GM21360 (cell line): ENCODE results near the gene OCSTAMP.

ENCODE experiments used
- ATAC-seq: cut with Tn5 transposase; IDR thresholded peaks from one replicate; pipeline ENCODE4 v1.9.1; 2021; ENCODE audit warnings: mild to moderate bottlenecking, moderate library complexity; ENCODE audit not compliant: unreplicated experiment

The OCSTAMP gene

DNA sequence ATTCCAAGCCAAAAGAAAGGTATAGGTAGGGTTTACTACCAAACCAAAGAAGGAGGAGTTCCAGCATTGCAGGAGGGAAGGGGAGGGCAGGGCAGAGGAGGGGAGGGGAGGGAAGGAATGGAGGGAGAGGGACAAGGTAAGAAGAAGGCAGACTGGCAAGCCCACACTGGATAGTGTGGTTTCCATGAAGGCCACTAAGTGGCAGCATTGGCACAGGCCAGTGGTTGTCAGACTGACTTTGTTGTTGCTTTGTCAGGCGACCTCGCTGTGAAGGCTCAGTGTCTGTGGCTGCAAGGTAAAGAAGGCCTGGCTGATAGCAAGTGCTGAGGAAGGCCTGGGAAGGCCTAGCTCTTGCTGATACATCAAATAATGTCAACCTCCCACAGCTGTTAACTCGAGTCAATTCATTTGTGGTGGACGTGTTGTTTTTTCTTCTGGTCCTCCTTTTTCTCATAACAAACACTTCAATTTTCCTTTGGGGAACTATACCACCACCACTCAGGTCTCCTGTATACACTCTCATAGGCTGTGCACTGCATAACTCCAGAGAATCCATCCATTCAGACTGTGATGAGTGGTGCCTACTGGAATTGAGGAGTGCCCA, 29.4 kb downstream of the OCSTAMP start:
- peak; percentile 48 for ATAC-seq

DNA sequence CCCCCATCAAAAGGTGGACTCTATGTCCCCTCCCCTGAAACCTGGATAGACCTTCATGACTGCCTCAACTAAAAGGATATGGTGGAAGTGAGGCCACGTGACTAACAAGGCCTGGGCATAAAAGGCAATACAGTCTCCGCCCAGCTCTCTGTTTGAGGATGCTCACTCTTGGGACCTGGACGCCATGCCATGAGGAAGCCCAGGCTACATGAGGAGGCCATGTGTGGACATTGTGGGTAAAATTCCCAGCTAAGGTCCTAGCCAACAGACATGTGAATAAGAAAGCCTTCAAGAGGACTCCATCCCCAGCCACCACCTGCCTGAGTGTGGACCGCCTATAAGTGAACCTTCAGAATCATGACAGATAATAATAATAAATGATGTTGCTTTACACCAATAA, 29.9 kb downstream of the OCSTAMP start:
- no peak for ATAC-seq

DNA sequence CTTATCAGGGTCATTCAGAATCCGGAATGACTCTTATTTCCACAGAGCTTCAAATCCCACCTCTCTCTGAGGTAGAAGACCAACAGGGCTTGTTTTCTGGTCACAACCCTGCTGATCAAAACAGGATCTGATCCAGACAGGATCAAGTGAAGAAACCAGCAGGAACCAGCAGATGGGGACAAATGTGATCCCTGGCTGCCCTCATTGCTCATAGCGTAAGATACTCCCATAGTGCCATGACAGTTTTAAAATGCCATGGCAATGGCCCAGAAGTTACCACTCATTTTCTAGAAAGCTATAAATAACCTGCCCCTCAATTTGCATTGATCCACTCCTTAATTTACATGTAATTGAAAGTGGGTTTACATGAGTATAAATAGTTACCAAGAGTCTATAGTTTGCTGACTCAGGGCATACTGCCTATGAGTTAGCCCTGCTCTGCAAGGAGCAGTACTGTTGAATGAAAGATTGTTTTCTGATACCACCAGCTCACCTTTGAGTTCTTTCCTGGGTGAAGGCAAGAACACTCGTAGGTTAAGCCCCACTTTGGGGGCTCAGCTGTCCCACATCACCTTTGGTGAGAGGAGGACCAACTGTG, 30.9 kb downstream of the OCSTAMP start:
- ATAC-seq, result no peak

DNA sequence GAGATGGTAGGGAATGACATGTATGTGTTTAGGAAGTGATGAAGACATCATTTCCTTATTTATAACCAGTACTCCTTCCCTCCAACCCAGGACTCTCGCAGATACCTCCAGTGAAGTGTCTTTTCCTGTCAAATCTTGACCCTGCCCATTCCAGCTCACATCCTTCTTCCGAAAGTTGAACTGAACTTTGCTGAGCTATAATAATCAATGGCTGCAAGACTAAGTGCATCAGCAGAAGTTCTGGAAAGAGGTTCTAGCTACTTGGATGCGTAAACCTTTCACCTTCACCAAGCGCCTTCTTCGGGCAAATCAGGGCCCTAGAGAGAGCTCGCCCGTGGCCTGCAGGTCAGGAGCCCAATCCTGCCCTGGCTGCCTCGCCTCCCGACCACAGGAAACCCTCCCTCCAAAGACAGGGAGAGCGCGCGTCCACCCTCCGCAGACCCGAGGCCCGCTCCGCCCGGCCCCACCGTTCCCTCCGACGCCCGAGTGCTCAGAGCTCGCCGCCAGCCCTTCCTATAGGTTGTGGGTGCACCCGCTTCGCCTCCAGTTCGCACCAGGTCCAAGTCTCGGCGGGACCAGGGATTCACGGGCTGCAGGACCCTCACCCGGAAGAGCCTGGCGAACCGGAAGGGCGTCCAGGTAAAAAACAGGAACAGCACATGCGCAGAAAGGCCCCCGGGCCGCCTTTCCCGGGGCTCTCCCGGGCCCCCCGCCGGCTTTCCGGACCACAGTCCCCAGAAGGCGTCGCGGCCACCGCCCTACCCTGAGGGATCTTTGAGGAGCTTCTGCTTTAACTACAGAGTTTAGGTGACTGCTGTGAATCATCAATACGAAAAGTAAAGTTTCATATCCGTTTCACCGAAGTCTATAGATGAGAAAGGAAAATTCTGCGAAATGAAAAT, 37.3 kb downstream of the OCSTAMP start, which contains the start of gene ZNF334:
Gene ZNF334 (minus strand): TSS at position 617 of the 902 bp plus-strand sequence. CDS start 1,457 bp downstream, outside the sequence.
- no peak for ATAC-seq

DNA sequence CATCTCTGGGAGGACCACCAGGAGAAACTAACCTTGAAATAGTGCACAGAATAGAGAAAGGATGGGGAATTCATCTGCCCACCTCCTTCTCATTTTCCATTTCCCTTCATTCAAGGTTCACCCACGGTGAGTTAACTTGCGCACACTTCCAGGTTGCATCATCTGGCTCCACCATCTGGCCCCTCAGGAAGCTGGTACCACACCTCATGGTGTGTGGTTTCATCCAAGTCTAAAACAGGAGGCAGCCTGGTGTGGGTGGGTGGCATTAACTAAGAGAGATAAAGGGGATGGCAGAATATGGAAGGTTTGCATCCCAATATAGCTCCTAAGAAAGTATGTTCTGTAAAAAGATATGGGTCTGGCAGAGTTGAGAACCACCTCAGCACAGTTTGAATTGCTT, 40.9 kb downstream of the OCSTAMP start:
- ATAC-seq, result no peak

DNA sequence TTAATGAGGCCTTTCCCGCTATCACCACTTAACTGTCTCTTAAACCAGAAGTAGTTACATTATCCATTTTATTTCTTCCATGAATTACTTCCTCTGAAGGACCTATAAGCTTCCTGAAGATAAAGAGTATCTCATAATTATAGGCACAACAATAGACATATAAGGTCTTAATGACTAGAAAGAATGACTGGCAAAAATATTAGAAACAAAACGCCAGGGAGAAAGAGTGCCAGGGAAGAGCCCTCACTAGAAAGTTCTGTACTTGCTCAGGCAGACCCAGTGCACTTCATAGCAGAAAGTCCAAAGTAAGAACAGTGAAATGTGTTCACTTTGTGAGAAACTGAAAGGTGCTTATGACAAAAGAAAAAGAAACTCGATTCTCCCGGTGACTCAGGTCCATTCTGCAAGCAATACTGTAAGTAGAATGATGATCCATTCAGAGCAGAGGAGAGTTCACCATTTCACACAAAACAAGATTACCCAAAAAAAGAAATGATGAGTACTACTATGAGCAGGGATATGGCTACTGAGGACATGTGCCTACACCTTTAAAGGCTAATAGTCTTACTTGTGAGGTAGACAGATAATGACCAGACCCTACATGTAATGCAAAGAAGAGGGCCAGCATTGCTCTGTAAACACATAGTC, 42.6 kb downstream of the OCSTAMP start:
- no peak for ATAC-seq

DNA sequence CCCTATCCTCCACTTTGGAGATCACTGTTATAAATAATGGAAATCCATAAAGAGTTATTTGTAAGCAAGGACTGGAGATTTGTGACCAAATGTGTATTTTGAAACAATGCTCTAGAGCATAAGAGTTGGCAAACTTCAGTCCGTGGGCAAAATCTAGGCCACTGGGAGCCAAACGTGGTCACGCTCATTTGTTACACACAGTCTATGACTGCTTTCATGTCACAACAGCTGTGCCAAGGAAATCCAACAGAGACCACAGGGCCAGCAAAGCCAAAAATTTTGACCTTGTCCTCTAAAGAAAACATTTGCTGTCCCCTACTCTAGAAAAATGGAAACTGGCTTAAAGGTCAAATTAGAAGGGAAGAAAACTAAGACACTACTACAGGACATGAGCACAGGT, 44.9 kb downstream of the OCSTAMP start:
- no peak for ATAC-seq

DNA sequence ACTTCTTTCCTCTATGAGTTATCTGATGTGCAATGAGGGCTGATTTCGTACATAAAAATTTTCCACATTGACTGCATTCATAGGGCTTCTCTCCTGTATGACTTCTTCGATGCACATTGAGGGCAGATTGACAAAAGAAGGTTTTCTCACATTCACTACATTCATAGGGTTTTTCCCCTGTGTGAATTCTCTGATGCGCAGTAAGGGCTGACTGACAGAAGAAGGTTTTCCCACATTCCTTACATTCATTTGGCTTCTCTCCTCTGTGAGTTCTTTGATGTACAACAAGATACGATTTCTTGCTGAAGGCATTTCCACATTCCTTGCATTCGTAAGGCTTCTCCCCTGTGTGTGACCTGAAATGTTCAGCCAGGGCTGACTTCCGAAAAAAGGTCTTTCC, 48.5 kb downstream of the OCSTAMP start:
- no peak for ATAC-seq

DNA sequence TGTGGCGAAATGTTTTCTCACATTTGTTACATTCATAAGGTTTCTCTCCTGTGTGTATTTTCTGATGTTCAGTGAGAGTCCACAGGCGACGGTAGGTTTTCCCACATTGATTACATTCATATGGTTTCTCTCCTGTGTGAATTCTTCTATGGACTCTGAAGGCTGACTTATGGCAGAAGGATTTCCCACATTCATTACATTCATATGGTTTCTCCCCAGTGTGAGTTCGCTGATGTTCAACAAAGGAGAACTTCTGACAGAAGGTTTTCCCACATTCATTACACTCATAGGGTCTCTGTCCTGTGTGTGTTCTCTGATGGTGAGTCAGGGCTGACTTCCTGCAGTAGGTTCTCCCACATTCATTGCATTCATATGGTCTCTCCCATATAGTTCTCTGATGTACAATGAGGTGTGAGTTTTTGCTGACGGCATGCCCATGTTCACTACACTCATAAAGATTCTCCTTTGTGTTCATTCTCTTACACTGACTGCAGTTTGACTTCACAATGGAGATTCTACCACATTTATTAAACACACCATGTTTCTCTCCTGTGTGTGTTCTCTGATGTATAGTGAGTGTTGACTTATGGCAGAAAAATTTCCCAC, 49.0 kb downstream of the OCSTAMP start:
- ATAC-seq, result no peak

DNA sequence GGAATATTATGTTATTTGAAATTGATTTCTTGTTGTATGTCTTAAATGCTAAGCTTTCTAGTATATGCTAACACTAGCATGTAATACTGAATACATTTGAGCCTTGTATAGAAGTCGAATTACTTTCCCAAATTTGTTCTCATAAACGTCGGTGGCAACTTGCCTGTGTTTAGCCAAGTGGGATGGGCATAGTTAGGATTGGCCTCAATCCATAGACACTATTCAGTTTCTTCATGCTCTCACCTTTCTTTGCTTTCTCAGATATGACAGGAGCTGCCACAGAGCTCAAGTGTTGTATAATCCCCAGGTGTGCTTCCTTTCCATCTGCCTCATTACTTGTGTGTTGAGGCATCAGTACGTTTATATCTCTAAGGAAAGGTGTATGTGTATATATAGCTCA, 56.4 kb downstream of the OCSTAMP start:
- no peak for ATAC-seq

DNA sequence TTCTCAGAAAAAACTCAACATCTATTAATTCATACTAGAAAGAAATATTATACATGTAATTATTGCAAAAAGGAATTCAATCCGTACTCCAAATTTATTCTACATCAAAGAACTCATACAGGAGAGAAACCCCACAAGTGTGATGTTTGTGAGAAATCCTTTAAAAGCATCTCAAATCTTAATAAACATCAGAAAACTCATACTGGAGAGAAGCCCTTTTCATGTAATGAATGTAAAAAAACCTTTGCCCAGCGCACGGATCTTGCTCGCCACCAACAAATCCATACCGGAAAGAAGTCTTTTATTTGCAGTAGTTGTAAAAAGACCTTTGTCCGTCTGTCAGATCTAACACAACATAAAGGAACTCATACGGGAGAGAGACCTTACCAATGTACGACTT, 59.1 kb downstream of the OCSTAMP start:
- ATAC-seq, result no peak
